ENCODE measurements around the gene BNIP2.

BNIP2 gene

GRCh38 chr15:59618406-59618805, 70.7 kb downstream of the BNIP2 start:
- DNase-seq: no peak

GRCh38 chr15:59616379-59616778, 72.7 kb downstream of the BNIP2 start:
- no peak for DNase-seq

GRCh38 chr15:59615661-59616060, 73.5 kb downstream of the BNIP2 start:
- no peak for DNase-seq

DNA sequence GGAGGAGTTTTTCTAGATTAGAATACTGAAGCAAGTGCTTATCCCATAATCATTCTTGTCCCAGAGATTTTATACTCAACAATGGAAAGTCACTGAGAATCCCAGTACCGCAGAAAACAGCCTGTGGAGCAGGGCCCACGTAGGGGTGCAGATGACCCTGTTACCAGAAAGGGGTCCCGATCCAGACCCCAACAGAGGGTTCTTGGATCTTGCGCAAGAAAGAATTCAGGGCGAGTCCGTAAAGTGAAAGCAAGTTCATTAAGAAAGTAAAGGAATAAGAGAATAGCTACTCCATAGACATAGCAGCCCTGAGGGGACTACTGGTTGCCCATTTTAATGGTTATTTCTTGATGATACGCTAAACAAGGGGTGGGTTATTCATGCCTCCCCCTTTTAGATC, 75.0 kb downstream of the BNIP2 start:
- DNase-seq: no peak

- no peak for DNase-seq
Measured at GRCh38 chr15:59611276-59612260, 77.6 kb downstream of the BNIP2 start, which contains the start of gene GCNT3. Gene GCNT3 (plus strand): TSS chr15:59611783. CDS start chr15:59618239, 6,456 bp downstream.

- DNase-seq: no peak
Measured at GRCh38 chr15:59609730-59610712, 79.1 kb downstream of the BNIP2 start.
